H1 (cell line): ENCODE data around the gene SRXN1. TPM values are rescaled to one million over a fixed set of nuclear protein-coding genes. Genes with fewer than 3 reads are reported as not detected.

Experiments
- CTCF ChIA-PET: fragments of 300-600 bp; sonication (Branson Sonifier 250); formaldehyde crosslinking; loops from one replicate; lab custom pipeline; 2021; ENCODE audit not compliant: partially characterized antibody; lab: Charles Lee
- POLR2A ChIA-PET: fragments of 300-600 bp; sonication (Branson Sonifier 250); formaldehyde crosslinking; loops from one replicate; lab custom pipeline; 2021; ENCODE audit warnings: inconsistent platforms; ENCODE audit not compliant: partially characterized antibody; lab: Charles Lee
- DNase-seq, 2 experiments: peaks; one replicate each; pipeline versions ENCODE4 v3.0.0 to v3.0.0-alpha.2; 2010 to 2022; ENCODE audit warnings: low spot score in 2 of 2, low read depth in 1 of 2, mixed read lengths in 1 of 2
- FAIRE-seq: peaks from 2 replicates; lab custom pipeline; 2011; peaks lifted over from hg19 to GRCh38; lab: Jason Lieb, UNC
- H2AFZ ChIP-seq: 2 replicates; pipeline ENCODE4 v1.8.1; 2012; ENCODE audit warnings: low read length, inconsistent platforms
- H2AK5ac ChIP-seq: 2 replicates; pipeline ENCODE4 v1.6.1; 2013; ENCODE audit warnings: low read depth, low read length
- H2BK120ac ChIP-seq: replicated peaks from 2 replicates; pipeline ENCODE3; 2013; ENCODE audit warnings: low read depth, low read length, inconsistent platforms
- H2BK12ac ChIP-seq: 2 replicates; pipeline ENCODE4 v1.6.1; 2013; ENCODE audit warnings: low read depth, low read length
- H2BK15ac ChIP-seq: 2 replicates; pipeline ENCODE4 v1.6.1; 2013; ENCODE audit warnings: low read length
- H2BK20ac ChIP-seq: 2 replicates; pipeline ENCODE4 v1.6.1; 2013; ENCODE audit warnings: low read length
- H2BK5ac ChIP-seq: 2 replicates; pipeline ENCODE4 v1.6.1; 2013; ENCODE audit warnings: low read depth, low read length
- H3K14ac ChIP-seq: 2 replicates; pipeline ENCODE4 v1.6.1; 2013; ENCODE audit warnings: inconsistent platforms; ENCODE audit not compliant: insufficient read length
- H3K18ac ChIP-seq: 2 replicates; pipeline ENCODE4 v1.6.1; 2013; ENCODE audit warnings: low read length; ENCODE audit errors: extremely low read depth
- H3K23ac ChIP-seq: 2 replicates; pipeline ENCODE4 v1.6.1; 2013; ENCODE audit warnings: inconsistent platforms; ENCODE audit not compliant: insufficient read length
- H3K23me2 ChIP-seq: 2 replicates; pipeline ENCODE4 v1.6.1; 2013; ENCODE audit warnings: low read depth, low read length
- H3K27ac ChIP-seq: 2 replicates; pipeline ENCODE4 v1.6.1; 2011; ENCODE audit warnings: low read depth, low read length, inconsistent platforms
- H3K27me3 ChIP-seq, 4 experiments: replicated peaks in 1 of 4; 1 replicate in 1 of 4; 2 replicates in 3 of 4; pipeline versions ENCODE4 v1.6.1 to v1.8.1; 2011 to 2013; ENCODE audit warnings: low read length in 3 of 4, mild to moderate bottlenecking in 3 of 4, inconsistent platforms in 2 of 4, mixed read lengths in 2 of 4, moderate library complexity in 1 of 4; ENCODE audit not compliant: control insufficient read depth in 3 of 4, insufficient read depth in 3 of 4; ENCODE audit errors: extremely low read depth in 1 of 4
- H3K36me3 ChIP-seq, 4 experiments: 2 replicates each; pipeline versions ENCODE4 v1.6.1 to v1.8.1; 2011 to 2013; ENCODE audit warnings: mild to moderate bottlenecking in 4 of 4, low read length in 3 of 4, moderate library complexity in 2 of 4, control low read depth in 1 of 4, inconsistent platforms in 1 of 4; ENCODE audit not compliant: insufficient read depth in 4 of 4, control insufficient read depth in 2 of 4
- H3K4ac ChIP-seq: replicated peaks from 2 replicates; pipeline ENCODE3; 2013; ENCODE audit warnings: low read length, low read depth, mixed read lengths, inconsistent platforms; ENCODE audit not compliant: insufficient read length
- H3K4me1 ChIP-seq, 4 experiments: replicated peaks in 1 of 4; 1 replicate in 1 of 4; 2 replicates in 3 of 4; pipeline versions ENCODE4 v1.6.1 to v1.8.1; 2011 to 2013; ENCODE audit warnings: low read length in 3 of 4, inconsistent platforms in 2 of 4, mixed read lengths in 1 of 4; ENCODE audit not compliant: insufficient read depth in 4 of 4, control insufficient read depth in 3 of 4
- H3K4me2 ChIP-seq, 2 experiments: 2 replicates each; pipeline versions ENCODE4 v1.6.1 to v1.8.1; 2011 to 2013; ENCODE audit warnings: low read depth in 2 of 2, low read length in 2 of 2, control low read depth in 1 of 2, inconsistent platforms in 1 of 2, mild to moderate bottlenecking in 1 of 2; ENCODE audit not compliant: insufficient read depth in 1 of 2
- H3K4me3 ChIP-seq, 4 experiments: fragments of 200-600, 300-600 bp in 1 of 4; sonication (generic), shearing (Covaris generic), sonication (Bioruptor Twin) in 1 of 4; 2 replicates each; pipeline versions ENCODE4 v1.5.1 to v1.8.1; 2011 to 2016; ENCODE audit warnings: low read length in 4 of 4, low read depth in 3 of 4, control low read depth in 2 of 4, inconsistent platforms in 2 of 4, mild to moderate bottlenecking in 2 of 4, mixed read lengths in 1 of 4, moderate library complexity in 1 of 4; ENCODE audit not compliant: insufficient read depth in 2 of 4; ENCODE audit errors: extremely low read depth in 1 of 4
- H3K56ac ChIP-seq: replicated peaks from 2 replicates; pipeline ENCODE3; 2013; ENCODE audit warnings: low read depth, mild to moderate bottlenecking, mixed read lengths, low read length, inconsistent platforms; ENCODE audit not compliant: insufficient read length
- H3K79me1 ChIP-seq: 2 replicates; pipeline ENCODE4 v1.6.1; 2013; ENCODE audit warnings: low read depth, low read length, control low read depth
- H3K79me2 ChIP-seq, 2 experiments: 2 replicates each; pipeline versions ENCODE4 v1.6.1 to v1.8.1; 2012 to 2013; ENCODE audit warnings: low read length in 2 of 2, mild to moderate bottlenecking in 2 of 2, inconsistent platforms in 1 of 2; ENCODE audit not compliant: insufficient read depth in 2 of 2, control insufficient read depth in 1 of 2
- H3K9ac ChIP-seq, 4 experiments: replicated peaks in 1 of 4; 1 replicate in 1 of 4; 2 replicates in 3 of 4; pipeline versions ENCODE4 v1.6.1 to v1.8.1; 2011 to 2013; ENCODE audit warnings: low read depth in 3 of 4, low read length in 3 of 4, control low read depth in 2 of 4, mild to moderate bottlenecking in 2 of 4, moderate library complexity in 2 of 4, inconsistent platforms in 1 of 4; ENCODE audit errors: extremely low read depth in 1 of 4
- H3K9me3 ChIP-seq, 2 experiments: 2 replicates each; pipeline versions ENCODE4 v1.6.1 to v1.8.1; 2012 to 2013; ENCODE audit warnings: mild to moderate bottlenecking in 2 of 2, moderate library complexity in 2 of 2, control low read depth in 1 of 2, inconsistent platforms in 1 of 2, low read depth in 1 of 2, low read length in 1 of 2, mixed read lengths in 1 of 2; ENCODE audit not compliant: insufficient read depth in 2 of 2
- H4K20me1 ChIP-seq, 2 experiments: replicated peaks in 1 of 2; 2 replicates each; pipeline versions ENCODE3 to v1.8.1; 2011 to 2013; ENCODE audit warnings: inconsistent platforms in 2 of 2, low read length in 2 of 2, mild to moderate bottlenecking in 1 of 2; ENCODE audit not compliant: insufficient read depth in 2 of 2, control insufficient read depth in 1 of 2
- H4K5ac ChIP-seq: 2 replicates; pipeline ENCODE4 v1.6.1; 2013; ENCODE audit warnings: low read length, low read depth, mixed read lengths, inconsistent platforms; ENCODE audit not compliant: insufficient read length
- H4K8ac ChIP-seq: 2 replicates; pipeline ENCODE4 v1.8.0; 2013; ENCODE audit warnings: mild to moderate bottlenecking, moderate library complexity, low read length, inconsistent platforms; ENCODE audit not compliant: insufficient read depth; ENCODE audit errors: extremely low read depth
- H4K91ac ChIP-seq: replicated peaks from 2 replicates; pipeline ENCODE3; 2013; ENCODE audit warnings: low read length, mixed read lengths, inconsistent platforms; ENCODE audit not compliant: insufficient read length
- ATF2 ChIP-seq: IDR thresholded peaks from 2 replicates; pipeline ENCODE4 v1.6.1; 2012; ENCODE audit warnings: low read length, inconsistent platforms
- CHD1 ChIP-seq: IDR thresholded peaks from 2 replicates; pipeline ENCODE4 v1.6.1; 2012; ENCODE audit warnings: low read depth, low read length, improper control_type of control experiment
- WGBS, 2 experiments: shearing (Covaris generic) in 1 of 2; methylation state at CpG; one replicate each; pipeline versions ENCODE4 v1.1.6 to v1.1.7; 2013 to 2015; ENCODE audit warnings: low lambda C conversion rate in 2 of 2, mixed read lengths in 2 of 2, inconsistent platforms in 1 of 2, low coverage in 1 of 2, missing lambda C conversion rate in 1 of 2; ENCODE audit not compliant: insufficient replicate concordance in 2 of 2, insufficient coverage in 1 of 2, insufficient read length in 1 of 2; ENCODE audit errors: extremely low coverage in 1 of 2, missing lambda C conversion rate in 1 of 2; 5-methylcytosine and 5-hydroxymethylcytosine counted together
- polyA plus RNA-seq, 7 experiments: library from polyadenylated mRNA; depleted of rRNA in 3 of 7; stranded (reverse) in 5 of 7; unstranded in 2 of 7; fragments of >200 nt in 5 of 7; fragments of 200-250 nt in 2 of 7; gene quantifications; 1 replicate in 5 of 7; 2 replicates in 1 of 7; 4 replicates in 1 of 7; pipeline versions ENCODE4 v1.2.1 to v1.2.3, GENCODE V29; 2011 to 2013; ENCODE audit warnings: missing spikeins in 2 of 7, mixed read lengths in 2 of 7
- total RNA-seq: library from RNA; stranded (reverse); fragmentation: NEBNext Ultra II Directional; extraction: Animal tissue kit (Norgen Biotek cat#: 25700); gene quantifications from 2 replicates; pipeline ENCODE4 v1.2.1, GENCODE V29; 2021

The SRXN1 gene
- total and polyA plus RNA-seq, 2 of the 8 experiments (the other 6 are each of a cell fraction or from before 2014, with no cell fraction given): 12.2 to 15.8 TPM

GRCh38 chr20:675033-675452 is 22.0 kb upstream of the SRXN1 start:
- Histone ChIP-seq H2BK12ac (no peak overlapping the region), H3K79me1 (no peaks in the 10 kb centered on the region), H3K27me3 (peaks cover 3 to 38% (median 32%) of the 10 kb centered on the region in 4 experiments), H3K9ac (no peak overlapping the region), H3K79me2 (no peaks in the 10 kb centered on the region), H3K23me2 (peaks cover 13% of the 10 kb centered on the region; the same call in 1 of the 2 replicates), H2BK120ac (no peak overlapping the region)
- FAIRE-seq: no peak
- no peak for TF ChIP-seq ATF2
- TF ChIP-seq CHD1: no peak
- TF ChIP-seq, all 59 proteins: peak for 0
- Histone ChIP-seq H3K23ac (no peak overlapping the region), H3K4me3 (peak overlapping the region in 3 of 4 experiments; percentile 21 to 92 (median 48); a peak in 6 of 8 replicates), H3K9me3 (no peaks in the 10 kb centered on the region), H3K4me1 (peaks cover 0 to 13% (median 7%) of the 10 kb centered on the region in 4 experiments; a peak in 5 of 7 replicates), H3K4ac (no peak overlapping the region), H3K56ac (no peak overlapping the region), H2AK5ac (no peak overlapping the region), H3K18ac (no peak overlapping the region; the same call in 1 of the 2 replicates), H3K27ac (no peak overlapping the region), H4K5ac (no peak overlapping the region), H4K91ac (no peak overlapping the region), H4K8ac (no peak overlapping the region), H4K20me1 (no peaks in the 10 kb centered on the region), H2AFZ (no peak overlapping the region), H3K14ac (no peak overlapping the region), H2BK15ac (no peak overlapping the region), H3K4me2 (peak overlapping the region; percentile 96 to 99), H2BK5ac (no peak overlapping the region), H2BK20ac (no peak overlapping the region), H3K36me3 (no peaks in the 10 kb centered on the region)
- POLR2A ChIA-PET: interaction anchor here (0.7 to 1.6 kb wide), 6 partner anchors 8 to 64 kb away, joined by 3 to 6 read pairs (median 3); no protein-coding TSS in a partner anchor
- DNase-seq: peak in 1 of 2 experiments; percentile 61
- CTCF ChIA-PET: interaction anchor here (0.6 to 14.1 kb wide), 13 partner anchors 7 to 94 kb away, joined by 3 to 116 read pairs (median 5); partner anchors contain the start of gene SLC52A3
- 9% methylated on average over 18 of the region's 25 CpGs; no CpG with 5 or more reads in 1 of the 2 experiments for WGBS, 2 experiments
